Activated T-cell treated with anti-CD3 and anti-CD28 coated beads, Interleukin-2, amount 50 U/mL, for 4 hours (primary cell): ENCODE results near the gene USB1. TPM values are rescaled to one million over a fixed set of nuclear protein-coding genes. Genes with fewer than 3 reads are reported as not detected.

Experiments
- ATAC-seq, 2 donors: fragments of 200-7000 bp; cut with Tn5 transposase; one replicate each; pipeline ENCODE4 v1.10.0; 2021
- DNase-seq: peaks from one replicate; pipeline ENCODE4 v3.0.0-alpha.2; 2020
- H3K27me3 Mint-ChIP-seq: one replicate; pipeline ENCODE4 v1.8.0; 2021; ENCODE audit warnings: low read depth, mixed read lengths
- H3K36me3 Mint-ChIP-seq: one replicate; pipeline ENCODE4 v1.8.0; 2022; ENCODE audit warnings: mixed read lengths; ENCODE audit not compliant: insufficient read depth
- H3K4me1 Mint-ChIP-seq: one replicate; pipeline ENCODE4 v1.8.0; 2021; ENCODE audit warnings: low read depth, mixed read lengths
- H3K4me3 Mint-ChIP-seq: one replicate; pipeline ENCODE4 v1.8.0; 2021; ENCODE audit warnings: mild to moderate bottlenecking, moderate library complexity, mixed read lengths
- H3K9me3 Mint-ChIP-seq: one replicate; pipeline ENCODE4 v1.8.0; 2021; ENCODE audit warnings: mixed read lengths
- total RNA-seq, 3 donors: library from RNA; stranded (reverse); gene quantifications; one replicate each; pipeline ENCODE4 v1.2.1, GENCODE V29; 2021

Gene USB1
- total RNA-seq, 3 donors from 2014 or later, result 75.0 to 78.8 (median 75.7) TPM

DNA sequence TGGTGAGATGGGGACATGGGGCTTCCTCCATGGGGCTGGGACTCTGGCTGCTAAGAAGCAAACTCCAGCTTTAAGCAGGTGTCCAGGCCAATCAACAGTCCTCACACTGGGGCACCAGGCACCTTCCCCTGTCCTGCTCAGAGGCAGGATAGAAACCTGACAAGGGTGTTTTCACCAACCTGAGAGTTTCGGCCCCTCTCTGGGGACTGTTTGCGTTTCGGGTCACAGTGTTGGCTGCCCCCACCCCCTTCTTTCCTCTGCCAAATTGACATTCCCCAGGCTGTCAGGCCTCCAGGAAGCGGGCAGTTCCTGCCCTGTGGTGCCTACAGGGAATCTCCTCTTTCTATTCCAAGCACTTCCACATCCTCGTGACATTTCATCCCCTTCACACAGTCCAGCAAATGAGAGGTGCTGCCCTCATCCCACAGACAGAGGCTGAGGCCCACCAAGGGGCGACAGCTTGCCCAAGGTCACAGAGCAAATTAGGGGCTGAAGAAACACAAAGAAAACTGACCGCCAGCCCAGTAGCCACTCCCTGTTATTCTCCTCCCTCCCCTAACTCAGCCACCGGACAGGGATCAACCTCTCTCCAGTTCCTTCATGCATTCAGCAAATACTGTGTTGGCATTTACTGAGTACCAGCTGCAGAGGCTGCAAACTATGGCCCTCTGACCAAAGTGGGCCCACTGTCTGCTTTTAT, 62.3 kb downstream of the USB1 start:
- DNase-seq, result no peak
- H3K36me3 Mint-ChIP-seq, result no peaks in the 10 kb centered on the region
- no peaks in the 10 kb centered on the region for H3K9me3 Mint-ChIP-seq
- H3K27me3 Mint-ChIP-seq, result peaks cover 2% of the 10 kb centered on the region
- no peak for ATAC-seq
- no peak overlapping the region for H3K4me3 Mint-ChIP-seq
- no peaks in the 10 kb centered on the region for H3K4me1 Mint-ChIP-seq

DNA sequence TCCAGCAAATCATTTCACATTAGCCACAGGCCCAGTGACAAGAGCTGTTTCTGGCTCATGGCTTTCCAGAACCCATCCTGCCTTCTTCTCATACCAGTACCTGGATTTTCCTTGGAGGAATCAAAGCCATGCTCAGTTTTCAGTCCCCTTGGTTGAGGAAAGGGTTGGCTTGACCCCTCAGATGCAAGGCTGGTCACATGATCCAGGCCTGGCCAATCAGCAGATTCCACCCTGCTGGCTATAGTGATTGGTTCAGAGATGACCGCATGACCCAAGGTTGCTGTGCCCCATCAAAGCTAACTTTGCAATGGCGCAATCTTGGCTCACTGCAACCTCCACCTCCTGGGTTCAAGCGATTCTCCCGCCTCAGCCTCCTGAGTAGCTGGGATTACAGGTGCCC, 69.4 kb downstream of the USB1 start:
- H3K4me1 Mint-ChIP-seq, result no peaks in the 10 kb centered on the region
- no peaks in the 10 kb centered on the region for H3K9me3 Mint-ChIP-seq
- H3K36me3 Mint-ChIP-seq, result no peaks in the 10 kb centered on the region
- no peak overlapping the region for H3K4me3 Mint-ChIP-seq
- H3K27me3 Mint-ChIP-seq, result no peaks in the 10 kb centered on the region
- ATAC-seq (no peak), DNase-seq (no peak)

Other genes starting within 250 kb of the USB1 start
- 1 to 10 TPM; 2.7 to 4.1 (median 3.2) TPM for gene KIFC3, start 198.9 kb upstream of the USB1 start, total RNA-seq
- gene CNGB1, start 30.3 kb upstream of the USB1 start, total RNA-seq, result not detected
- gene ZNF319, start 735 bp upstream of the USB1 start, total RNA-seq, result 1 to 10 TPM; 8.1 to 9.0 (median 8.3) TPM
- 1 to 10 TPM in 1 of 3 donors, under 1 TPM in 2; 0.76 to 1.0 (median 0.95) TPM for gene MMP15, start 24.3 kb downstream of the USB1 start, total RNA-seq
- gene CFAP20, start 128.0 kb downstream of the USB1 start, total RNA-seq, result 10 to 100 TPM; 60.6 to 77.5 (median 65.3) TPM
- gene CSNK2A2, start 196.7 kb downstream of the USB1 start, total RNA-seq, result 100 to 1,000 TPM in 1 of 3 donors, 10 to 100 TPM in 2; 94.9 to 100 (median 95.2) TPM